ENCODE results near the gene OAS1.

Gene OAS1

DNA sequence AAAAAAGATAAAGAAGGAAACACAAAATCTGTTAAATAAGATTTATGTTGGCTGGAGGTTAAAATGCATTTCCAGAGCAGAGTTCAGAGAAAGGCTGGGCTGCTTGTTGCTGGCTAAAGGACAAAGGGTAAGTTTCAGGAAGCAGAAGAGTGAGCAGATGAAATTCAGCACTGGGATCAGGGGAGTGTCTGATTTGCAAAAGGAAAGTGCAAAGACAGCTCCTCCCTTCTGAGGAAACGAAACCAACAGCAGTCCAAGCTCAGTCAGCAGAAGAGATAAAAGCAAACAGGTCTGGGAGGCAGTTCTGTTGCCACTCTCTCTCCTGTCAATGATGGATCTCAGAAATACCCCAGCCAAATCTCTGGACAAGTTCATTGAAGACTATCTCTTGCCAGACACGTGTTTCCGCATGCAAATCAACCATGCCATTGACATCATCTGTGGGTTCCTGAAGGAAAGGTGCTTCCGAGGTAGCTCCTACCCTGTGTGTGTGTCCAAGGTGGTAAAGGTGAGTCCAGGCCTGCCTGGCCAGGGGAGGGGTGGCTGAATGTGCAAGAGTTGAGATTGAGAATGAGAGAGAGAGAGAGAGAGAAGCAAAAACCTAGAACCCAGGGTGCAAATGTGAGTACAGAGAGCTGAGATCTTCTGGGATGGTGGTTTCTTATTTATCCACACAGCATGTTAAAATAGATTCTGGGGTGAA, at the start of gene OAS1:
OAS1 (plus strand) TSS at position 251 of the 703 bp plus-strand sequence; CDS start at position 329, 78 bp downstream.
- FAIRE-seq: no peak

DNA sequence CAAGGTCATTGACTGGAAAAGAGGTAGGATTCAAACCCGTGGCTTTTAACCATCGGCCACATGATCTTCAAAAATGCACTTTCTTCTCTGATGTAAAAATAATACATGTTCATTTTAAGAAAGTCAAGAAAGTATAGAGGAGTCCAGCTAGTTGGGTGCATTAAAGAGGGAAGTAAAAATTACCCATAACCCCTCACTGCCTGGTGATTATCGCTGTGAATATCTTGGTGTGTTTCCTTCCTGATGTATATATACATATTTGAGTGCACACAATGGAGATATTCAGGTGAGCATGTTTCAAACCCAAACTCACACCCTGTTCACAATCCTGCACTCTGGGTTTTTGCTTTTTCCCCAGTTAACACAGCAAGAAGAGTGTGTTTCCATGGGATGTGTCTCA, 47.5 kb upstream of the OAS1 start:
- no peak for FAIRE-seq

DNA sequence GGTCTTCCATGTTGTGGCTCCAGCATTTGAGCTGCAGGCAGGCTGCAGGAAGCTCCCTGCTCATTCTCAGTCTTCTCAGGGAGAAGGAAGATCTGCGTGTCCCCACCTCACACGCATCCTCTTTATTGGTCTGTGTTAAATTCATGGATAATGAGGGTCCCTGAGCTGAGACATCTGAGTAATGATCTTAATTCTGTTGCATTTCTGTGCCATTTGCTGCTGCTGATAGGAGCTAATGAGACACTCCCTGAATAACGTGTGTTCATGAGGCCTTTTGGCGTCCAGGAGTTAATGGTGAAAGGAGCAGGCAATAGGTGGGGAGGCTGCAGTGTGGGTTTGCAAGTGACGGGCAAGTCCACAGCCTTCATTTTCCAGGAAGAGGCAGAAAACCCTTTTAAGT, 46.6 kb upstream of the OAS1 start:
- no peak for FAIRE-seq

DNA sequence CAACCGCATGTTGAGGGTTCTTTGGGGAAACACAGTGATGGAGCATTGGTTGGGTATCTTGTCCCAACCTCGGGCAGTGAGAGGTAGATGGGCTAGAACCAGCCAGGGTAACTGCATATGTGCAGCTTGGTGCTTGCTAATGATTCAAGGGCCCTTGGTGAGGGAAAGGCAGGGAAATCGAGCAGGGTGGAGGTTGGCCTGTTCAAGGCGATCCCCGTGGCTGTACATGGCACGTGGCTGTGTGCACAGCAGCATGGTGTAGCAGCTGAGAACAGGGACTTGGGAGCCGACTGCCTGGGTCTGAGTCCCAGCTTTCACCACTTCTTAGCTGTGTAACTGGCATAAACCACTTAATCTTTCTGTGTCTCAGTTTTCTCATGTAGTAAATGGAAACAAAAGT, 45.5 kb upstream of the OAS1 start:
- FAIRE-seq: no peak

DNA sequence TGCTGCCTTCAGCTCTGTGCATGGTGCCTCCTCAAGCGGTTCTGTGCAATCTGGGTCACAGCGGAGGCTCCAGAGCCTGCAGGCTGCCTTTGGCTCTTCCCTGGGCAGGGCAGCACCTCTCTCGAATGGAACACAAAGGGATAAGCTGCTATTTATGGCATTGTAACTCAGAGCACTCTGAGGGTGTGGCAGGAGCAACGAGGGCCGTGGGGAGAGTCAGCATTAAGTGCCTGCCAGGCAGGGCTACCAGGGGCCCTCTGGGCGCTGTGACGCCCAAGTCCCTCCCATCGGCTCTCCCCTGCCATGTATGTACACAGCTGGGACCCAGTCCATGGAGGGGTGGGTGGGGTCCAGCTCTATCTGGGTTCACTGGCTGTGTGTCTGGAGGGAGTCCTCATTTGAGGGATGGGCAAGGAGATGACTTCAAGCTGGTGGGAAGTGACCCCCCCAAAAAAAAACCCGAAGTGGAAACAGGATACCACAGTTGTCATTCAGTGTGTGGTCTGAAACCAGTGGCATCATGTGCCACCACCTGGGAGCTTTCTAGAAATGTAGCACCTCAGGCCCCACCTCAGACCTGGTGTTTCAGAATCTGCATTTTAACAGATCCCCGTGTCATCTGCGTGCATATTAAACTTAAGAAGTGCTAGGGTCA, 44.0 kb upstream of the OAS1 start:
- no peak for FAIRE-seq

DNA sequence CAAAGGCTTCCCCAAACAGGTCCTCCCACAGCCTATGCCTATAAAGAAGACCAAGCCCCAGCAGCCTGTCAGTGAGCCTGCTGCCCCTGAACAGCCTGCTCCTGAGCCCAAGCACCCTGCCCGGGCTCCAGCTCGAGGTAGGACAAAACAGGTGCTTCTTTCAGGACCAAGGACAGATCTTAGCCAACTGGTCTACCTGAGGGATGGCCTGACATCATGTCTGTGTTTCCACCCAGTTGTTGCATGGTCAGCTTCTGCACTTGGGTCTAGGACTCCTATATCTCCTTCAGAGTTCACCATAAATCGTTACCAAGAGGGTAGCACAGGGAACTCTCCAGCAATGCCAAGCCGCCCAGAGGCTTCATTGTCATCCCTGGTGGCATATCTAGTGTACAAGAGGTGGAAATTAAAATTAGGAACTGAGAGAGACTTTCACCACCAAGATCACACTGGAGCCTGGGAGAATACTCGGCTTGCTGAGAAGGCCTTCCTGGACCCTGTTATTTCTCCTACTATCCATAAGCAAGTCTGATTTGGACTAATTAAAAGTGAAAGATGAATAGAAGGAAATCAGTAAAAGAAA, 38.2 kb upstream of the OAS1 start:
- no peak for FAIRE-seq

DNA sequence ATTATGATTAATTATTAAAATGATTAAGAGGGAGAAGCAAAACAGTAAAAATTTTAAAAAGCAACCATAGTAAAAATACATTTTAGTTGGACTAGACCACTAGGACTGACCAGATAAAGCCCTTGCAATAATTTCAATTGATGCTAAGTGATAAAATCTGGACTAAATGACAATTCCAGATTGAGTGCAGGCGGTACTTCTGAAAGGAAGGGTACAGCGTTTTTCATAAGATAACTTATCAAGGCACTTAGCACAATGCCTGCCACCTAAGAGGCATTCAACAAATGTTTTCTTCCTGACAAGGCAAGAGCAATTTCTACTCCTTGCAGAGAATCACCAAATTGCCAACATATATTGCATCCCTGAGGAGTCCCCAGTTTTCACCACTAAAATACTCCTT, 37.7 kb upstream of the OAS1 start:
- FAIRE-seq: no peak

DNA sequence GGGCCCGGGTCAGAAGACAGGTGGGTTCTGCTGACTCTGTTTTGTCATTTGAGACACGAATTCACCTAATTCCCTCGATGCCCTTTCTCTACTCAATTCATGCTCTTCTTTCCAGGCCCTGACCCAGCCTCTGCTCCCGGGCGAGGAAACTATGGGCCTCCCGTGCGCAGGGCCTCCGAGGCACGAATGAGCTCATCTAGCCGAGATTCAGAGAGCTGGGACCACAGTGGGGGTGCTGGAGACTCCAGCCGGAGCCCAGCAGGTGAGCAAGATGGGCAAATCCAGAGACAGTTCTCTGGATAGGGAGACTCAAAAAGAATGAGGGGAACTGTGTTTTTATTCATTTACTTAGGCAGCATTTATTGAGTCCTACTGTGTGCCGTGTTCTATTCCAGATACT, 37.0 kb upstream of the OAS1 start:
- no peak for FAIRE-seq

DNA sequence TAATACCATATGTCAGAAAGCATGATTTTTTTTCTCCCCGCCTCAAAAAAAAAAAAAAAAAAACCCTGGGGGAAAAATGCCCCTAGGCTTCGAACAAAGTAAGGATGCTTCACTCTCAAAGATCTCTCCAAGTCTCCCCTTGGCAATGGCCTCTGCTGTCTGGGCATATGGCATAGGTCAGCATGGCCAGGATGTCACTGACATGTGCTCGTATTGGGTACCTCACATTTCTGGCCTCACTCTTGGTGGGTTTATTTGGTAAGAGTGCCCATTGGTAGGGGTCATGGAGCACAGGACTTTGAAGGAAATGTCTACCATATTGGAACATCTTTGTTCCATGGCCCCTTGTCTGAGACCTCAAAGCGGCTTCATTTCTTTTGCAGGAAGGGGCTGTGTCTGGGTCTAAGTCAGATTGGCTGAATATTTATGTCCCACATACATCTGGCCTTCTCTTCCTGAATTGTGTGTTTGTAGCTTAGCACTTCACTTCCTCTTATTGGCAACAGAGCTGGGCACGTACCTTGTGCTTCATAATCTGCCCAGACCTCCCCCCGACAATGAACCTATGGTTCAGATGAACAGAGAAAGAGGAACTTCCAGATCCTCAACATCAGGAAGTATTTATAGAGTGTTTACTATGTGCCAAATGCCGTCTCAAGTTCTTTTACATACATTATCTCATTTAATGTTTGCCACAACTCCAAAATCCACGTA, 36.3 kb upstream of the OAS1 start:
- no peak for FAIRE-seq

DNA sequence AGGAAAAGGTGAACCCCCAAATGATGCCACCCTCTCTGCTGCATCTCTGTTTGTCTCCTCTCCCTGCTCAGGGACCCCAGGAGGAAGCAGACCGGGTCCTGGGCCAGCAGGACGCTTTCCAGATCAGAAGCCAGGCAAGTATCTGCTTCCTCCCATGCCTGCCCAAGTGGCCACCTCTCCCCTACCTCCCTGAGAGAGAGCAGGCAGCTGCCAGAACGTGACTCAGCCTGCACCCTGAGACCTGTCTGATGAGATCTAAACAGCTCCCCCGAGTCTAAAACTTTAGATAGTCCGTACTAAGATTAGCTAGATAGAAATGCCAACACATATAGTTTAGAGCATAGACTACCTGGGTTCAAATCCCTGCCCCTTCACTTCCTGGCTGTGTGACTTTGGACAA, 31.2 kb upstream of the OAS1 start:
- FAIRE-seq: no peak

DNA sequence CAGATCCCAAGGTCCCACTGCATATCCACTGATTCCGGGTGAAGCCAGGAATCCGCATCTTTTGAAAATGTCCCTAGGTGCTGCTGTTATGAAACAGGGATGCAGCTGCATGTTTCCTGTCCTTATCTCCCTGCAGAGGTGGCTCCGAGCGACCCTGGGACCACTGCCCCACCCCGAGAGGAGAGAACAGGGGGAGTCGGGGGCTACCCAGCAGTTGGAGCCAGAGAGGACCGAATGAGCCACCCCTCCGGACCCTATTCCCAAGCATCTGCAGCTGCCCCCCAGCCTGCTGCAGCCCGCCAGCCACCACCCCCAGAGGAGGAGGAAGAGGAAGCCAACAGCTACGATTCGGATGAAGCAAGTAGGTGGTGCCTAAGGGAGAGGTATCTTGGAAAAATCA, 30.3 kb upstream of the OAS1 start:
- FAIRE-seq: no peak

DNA sequence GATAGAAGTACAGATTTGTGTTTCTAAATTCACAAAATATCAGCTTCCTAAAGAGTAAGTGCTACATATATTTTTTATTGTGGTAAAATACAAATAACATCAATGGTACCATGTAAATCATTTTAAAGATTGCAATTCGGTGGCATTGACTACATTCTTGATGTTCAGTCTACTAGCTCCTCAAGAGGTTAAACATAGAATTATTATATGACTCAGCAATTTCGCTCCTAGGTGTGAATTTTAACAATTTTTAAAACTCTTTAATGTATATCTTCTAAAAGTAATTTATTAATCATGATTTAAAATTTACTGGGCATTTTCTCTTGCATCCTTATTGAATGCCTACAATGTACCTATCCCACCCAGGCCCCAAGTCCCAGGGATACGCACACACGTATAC, 29.8 kb upstream of the OAS1 start:
- FAIRE-seq: no peak

DNA sequence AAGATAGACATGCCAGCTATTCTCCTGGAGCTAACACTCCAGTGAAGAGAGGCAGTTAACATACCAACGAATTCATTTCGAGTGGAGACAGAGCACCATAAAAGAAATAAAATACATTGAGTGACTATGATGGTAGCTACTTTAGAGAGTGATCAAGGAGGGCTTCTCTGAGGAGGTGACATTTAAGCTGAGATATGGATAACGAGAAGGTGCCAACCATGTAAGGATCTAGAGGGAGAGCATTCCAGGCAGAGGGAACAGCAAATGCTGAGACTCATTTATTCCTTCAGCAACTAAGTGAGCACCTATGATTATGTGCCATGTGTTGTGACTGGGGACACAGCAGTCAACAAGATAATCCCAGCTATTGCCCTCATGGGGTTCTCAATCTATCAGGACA, 28.3 kb upstream of the OAS1 start:
- no peak for FAIRE-seq

DNA sequence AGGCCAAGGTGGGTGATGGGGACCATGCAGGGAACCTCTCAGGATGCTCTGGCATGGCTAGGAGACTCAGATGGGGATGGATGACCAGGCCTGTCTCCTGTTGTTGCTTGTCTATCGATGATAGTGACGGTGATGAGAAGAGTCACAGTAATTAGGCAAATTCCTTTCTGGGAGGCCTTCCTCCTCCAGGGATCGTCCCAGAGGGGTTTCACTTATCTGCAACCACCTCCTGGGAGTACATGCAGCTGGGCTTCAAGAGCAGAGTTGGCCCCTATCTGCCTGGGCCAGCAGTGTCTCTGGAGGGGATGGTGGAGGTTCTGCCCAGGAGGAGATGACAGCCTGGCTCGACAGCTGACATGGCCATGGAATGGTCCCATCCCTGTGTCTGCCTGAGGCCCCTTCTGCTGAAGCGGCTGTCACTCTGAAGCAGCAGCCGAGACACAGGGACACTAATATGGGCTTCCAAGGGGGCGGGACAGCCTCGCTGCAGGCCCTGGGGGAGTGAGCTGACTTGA, 27.5 kb upstream of the OAS1 start:
- no peak for FAIRE-seq

DNA sequence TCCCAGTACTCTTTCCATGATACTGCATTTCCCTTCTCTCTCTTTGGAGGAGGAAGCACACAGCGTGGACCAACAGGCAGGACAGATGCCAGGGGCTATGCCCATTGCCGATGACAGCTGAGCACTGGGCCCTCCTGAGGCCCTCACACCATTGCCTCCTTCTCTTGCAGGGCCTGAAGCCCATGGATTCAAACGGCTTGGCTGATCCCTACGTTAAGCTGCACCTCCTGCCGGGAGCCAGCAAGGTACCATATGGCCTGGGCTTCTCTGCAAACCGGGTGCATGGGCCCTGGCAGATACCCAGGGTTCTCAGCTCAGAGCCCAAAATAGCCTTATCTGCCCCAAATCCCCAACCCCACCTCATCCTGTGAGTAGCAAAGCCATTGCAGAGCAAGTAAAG, 25.2 kb upstream of the OAS1 start:
- FAIRE-seq: no peak

DNA sequence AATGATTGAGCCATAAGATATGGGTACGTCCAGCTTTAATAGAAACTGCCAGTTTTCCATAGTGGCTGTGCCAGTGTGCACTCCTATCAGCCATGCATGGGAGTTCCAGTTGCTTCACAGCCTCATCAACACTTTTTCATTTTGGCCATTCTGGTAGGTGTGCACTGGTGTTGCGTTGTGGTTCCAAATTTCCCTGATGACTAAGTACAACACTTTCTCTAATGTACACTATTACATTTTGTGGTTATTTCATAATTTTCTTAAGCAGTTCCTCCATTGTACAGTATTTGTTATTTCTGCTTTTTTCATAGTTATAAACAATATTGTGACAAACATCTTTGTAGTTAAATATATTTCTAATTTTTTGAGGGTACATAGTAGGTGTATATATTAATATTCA, 21.5 kb upstream of the OAS1 start:
- FAIRE-seq: no peak

DNA sequence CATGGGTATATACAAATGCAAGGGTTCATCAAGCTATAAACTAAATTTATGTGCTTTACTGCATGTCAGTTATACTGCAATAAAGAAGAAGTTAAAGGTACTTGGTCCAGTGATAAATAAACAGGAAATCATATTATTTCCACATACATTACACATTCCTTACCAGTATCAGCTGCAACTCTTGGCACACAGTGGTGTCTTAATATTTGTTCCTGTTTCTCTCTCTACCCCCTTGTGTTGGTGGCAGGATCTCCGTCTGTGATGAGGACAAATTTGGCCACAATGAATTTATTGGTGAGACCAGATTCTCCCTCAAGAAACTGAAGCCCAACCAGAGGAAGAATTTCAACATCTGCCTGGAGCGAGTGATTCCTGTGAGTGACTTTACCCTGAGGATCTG, 19.2 kb upstream of the OAS1 start:
- no peak for FAIRE-seq

DNA sequence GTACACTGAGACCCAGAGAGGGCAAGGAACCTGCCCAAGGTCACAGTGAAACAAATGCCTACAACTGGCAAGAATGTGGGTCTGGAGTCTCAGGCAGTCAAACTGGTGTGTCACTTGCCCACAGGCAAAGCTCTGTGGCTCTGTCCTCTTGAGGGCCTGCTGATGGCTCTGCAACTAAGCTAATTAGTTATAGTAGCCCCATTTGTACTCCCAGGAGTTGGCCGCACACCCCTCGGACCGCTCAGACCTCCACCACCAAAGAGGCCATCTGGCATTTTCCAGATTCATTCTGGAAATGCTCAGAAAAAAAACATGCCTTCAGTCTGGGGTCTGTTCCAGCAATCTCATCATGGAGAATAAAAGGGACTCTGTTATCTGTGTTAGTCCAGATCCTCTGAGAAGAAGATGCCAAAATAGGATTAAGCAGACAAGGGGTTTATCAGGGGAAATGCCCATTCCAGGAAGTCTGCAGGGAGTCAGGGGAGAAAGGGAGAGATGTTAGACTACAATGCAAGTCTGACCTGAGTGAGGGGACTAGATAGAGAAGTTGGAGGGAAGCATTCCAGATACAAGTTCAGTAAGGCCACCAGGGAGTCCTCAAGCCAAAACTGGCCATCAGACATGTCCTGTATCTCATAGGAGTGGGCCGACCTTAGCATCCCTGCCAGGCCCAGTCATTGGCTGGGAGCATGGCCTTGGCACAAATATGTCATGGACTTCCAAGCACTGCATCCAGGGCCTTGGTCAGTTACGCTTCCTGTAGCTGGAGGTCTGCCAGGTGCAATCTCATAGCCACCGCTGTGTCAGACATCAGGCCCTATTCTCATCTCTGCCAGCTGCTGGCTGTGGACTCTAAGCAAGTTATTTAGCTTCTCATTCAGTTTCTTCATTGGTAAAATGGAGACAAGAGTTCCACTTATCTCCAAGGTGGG, 15.4 kb upstream of the OAS1 start:
- no peak for FAIRE-seq

DNA sequence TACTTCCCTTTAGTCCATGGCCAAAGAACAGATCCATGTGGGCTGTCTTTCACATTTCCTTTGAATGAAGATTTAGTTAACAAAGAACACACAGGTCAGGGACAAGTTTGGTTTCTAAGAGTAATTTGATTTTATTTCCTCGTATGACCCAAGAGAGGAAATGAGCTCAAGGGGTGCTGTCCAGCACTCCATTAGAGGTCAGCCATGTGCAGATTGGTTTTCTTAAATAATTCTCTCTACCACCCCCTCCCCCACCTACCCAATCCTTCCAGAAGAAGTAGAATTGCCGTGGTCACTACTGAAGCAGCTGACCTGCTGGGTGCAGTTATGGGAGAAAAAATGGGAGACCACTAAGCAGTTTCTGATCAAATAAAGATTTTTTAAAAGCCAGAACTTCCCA, 13.9 kb upstream of the OAS1 start:
- no peak for FAIRE-seq

DNA sequence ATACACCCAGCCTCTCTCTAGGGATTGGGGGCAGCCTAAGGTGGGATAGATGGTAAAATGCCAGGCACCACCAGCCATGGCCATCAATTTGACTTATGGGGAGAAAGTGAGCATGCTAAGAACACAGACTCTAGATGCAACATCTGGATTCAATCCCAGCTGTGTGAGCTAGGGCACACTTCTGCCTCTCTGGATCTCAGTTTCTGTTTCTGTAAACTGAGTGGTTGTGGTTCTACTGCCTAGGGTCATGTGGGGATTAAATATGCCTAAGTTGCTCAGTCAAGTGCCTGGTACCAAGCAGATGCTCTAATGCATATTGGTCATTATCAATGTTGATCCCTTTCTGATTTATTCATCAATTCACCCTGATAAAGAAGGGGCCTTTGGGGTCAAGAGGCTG, 12.6 kb upstream of the OAS1 start:
- FAIRE-seq: no peak

DNA sequence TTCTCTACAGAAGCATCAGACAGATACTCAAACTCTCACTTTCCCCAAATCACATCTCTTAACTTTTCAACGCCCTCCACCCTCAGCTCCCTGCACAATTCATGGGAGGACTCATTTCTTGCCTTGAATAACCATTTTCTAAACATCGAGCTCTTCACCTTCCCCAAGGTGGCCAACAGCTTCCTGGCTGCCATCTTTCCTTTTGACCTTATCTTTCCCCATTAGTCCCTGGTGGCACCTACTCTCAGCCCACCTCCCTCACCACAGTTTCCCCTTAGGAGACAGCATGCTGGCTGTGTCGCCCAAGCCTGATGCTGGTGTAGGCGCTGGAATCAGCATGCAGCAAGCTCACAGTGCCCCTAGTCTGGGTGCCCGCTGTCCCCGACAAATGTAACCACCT, 8.4 kb upstream of the OAS1 start:
- FAIRE-seq: no peak

DNA sequence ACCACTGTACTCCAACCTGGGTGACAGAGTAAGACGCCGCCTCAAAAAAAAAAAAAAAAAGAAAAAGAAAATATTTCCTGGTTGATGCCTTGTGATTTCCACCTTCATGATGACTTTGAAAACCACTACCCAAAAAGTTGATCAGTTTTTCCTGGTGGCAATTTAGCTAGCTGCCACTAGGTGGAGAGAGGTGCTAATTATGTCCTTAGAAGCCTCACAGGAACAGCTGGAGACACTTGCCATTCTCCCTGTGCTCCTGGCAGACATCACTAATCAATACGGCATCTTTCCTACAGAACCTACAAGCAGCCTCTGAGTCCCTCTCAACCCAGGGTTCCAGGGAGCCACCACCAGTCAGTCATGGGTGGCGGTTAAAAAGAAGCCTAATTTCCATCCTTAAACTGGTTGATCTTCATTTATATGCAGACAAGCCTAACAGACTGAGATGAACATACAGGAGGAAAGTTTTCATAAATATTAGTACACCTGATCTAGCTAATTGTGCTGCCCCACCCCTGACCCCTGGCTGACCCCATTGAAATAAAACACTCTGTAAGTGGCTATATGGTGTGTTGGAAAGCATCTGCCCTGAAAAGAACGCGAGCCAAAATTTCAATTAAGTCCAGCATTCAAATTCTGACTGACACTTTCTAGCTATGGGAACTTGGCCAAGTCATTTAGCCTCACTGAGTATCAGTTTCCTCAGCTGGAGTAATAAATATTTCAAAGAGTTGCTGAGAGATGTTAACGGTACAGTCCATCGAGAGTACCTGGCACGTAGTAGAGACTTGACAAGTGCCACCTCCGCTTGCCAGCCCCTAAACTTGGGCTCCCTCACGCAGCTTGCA, 6.2 kb upstream of the OAS1 start:
- no peak for FAIRE-seq
